HG03558 (cell line): ENCODE data around the gene RASGRP1.
A peak's percentile ranks its signal among the peaks of the same experiment; 100 is the strongest.
"Not testable (repeated sequence)": the region's sequence is repeated elsewhere in the genome, so short reads cannot be mapped to it uniquely, and the experiment has no call there.

ENCODE experiments used
- ATAC-seq: cut with Tn5 transposase; IDR thresholded peaks from one replicate; pipeline ENCODE4 v1.9.1; 2021; ENCODE audit warnings: moderate number of reproducible peaks; ENCODE audit not compliant: unreplicated experiment; ENCODE audit errors: extremely low read depth

Gene RASGRP1

DNA sequence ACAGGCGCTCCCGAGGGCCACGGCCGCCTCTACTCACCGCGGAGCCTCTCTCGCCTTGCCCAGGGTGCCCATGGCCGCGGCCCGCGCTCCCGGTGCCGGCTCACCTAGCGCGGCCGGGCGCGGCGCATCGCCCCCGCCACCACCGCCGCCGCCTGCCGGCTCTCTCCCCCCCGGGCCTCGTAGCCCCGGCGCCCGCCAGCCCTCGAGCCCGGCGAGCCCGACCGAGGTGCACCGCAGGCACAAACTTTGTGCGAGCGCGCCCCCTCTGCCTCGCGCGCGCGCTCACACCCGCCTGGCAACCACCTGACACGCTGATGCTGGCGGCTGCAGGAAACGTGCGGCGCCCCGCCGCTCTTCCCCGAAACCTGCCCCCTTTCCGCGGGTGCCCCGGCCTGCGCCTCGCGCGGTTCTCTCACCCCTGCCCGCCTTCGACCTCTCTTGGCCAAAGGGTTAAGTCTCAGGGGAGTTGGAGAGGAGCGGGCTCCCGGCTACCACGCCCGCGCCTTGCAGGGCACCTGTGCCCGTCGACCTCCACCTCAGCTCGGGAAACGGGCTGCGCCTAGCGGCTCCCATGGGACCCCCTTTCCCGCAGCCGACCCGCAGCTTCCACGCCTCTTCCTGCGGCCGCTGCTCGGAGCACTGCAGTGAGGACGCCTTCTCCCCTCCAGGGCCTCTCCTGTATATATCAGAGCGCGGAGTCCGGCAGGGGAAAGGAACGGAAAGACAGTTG is at the start of gene RASGRP1:
Gene RASGRP1, minus strand, starts transcription at position 258 of the 730 bp plus-strand sequence. Its CDS starts 186 bp downstream, at position 72.
- peak; percentile 44 for ATAC-seq

DNA sequence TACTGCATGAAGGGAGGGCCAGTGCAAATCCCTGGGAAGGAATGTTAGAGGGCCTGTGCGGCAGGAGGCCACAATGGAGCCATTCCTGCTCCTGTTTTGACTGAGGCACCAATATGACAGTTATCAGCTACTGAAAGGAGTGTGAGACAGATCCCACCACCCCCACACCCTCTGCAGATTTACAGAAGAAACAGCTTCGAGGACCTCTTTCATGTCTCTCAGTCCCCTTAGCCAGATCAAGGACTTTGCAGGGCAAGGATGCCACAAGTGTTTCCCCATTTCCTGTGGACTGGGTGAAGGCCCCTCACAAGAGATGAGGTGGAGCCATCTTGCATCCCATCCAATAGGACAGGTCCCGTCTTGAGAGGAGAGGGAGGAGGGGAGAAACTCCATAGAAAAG is 48.5 kb upstream of the RASGRP1 start:
- ATAC-seq = no peak

DNA sequence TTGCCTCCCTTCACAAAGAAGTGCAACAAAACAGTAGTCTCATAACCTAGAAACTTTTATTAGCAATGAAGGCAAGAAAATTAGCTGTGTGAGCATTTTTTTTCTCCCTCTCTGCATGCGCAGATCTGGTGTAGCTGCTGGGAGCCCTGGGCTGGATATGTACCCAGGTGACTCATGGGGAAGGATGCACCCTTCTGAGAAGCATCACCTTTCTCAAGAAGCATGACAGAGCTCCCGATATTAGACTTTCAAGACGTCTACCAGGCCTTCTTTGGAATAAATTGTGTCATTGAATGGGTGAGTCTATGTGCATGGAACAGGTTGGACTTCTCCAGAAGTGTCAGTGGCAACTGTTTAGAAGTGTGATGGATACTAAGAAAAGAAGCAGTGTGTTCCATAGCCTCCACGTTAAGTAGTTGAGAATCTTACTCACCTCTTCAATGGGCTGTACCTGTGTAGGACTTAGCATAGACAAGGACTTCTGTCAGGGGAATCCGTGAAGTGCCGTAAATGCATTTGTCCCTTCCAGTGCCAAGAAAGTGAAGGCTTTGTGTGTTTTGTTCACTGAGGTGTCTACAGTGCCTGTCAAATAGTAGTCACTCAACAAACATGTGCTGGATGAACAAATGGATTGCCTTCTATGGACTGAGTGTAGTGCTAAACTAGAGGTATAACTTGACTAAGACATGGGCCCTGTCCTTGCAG is 47.7 kb upstream of the RASGRP1 start:
- no peak for ATAC-seq

DNA sequence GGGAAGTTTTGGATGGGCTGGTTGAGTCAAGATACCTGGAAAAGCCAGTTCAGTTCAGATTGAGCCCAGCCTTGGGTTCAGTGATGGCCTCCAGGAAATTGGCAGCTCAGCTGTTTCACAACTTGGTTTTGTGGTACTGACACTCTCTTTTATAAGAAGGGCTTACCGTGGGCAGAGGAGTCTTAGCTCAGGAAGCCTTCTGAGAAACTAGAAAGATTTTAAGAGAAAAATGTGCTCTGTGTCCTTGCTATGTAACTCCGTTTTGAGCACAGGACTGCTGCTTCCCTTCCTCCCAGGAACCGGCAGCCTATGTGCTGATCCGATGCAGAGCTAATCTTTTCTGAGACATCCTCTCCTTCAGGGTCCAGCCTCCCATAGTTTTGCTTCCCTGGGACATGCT is 46.6 kb upstream of the RASGRP1 start:
- no peak for ATAC-seq

DNA sequence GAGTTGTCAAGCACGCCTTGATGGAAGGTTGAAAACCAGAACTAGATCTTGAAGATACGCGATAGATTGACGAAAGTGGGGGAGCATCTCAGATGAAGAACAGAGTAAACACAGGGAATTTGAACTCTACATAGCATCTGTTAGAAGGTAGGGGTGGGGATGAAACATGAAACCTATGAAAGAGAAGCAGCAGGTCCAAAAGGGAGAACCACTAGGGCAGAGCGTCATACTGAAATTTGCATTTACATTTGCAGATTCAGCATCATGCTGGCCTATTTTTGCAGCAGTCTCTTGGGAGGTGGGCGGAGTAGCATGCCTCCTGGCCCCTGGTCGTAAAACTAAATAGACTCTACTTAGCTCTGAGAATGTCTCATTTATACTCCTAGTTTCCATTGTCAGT is 46.1 kb upstream of the RASGRP1 start:
- ATAC-seq = no peak

DNA sequence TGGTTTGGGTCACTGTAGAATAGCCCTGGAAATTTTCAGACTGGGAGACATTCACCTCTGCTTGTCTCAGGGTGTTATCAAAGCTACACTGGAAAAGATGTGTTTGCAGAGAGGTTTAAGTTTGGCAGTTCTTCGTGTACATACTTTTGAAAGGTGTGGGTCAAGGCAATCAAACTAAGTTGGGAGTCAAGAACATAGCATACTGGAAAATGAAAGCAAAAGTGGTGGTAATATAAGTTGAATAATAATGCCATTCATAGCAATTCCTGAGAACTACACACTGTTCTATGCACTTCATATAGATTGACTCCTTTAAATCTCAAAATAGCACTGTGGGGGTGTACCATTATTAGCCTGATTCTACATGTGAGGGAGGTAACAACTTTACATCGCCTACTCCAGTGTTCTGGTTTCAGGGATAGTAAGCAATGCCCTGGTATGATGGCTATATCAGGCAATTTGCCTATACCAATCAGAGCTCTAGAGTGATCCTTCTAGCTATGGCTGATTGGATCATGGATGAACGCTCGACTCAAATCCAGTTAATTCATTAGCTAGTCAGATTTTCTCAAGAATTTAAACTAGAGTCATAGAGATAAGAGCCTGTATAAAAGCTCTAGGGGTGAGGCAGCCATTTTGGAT is 44.6 kb upstream of the RASGRP1 start:
- ATAC-seq = no peak

DNA sequence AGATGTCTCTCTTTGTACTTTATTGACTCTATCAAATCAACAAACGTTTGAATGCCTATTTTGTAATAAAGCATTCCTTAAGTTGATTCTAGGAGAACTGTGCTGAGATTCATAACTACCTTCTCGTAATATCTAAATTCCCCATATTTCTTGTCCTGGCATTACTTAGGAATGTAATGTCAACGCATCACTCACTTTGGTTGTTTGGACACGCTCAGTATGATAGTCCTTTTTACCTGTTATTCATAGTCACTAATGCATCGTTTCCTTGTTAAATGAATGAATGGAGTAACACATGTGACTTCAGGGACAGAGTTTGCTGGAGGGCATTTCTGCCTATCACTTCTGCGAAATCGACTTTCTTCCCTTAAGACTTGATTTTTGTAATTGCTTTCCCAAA is 44.1 kb upstream of the RASGRP1 start:
- no peak for ATAC-seq

DNA sequence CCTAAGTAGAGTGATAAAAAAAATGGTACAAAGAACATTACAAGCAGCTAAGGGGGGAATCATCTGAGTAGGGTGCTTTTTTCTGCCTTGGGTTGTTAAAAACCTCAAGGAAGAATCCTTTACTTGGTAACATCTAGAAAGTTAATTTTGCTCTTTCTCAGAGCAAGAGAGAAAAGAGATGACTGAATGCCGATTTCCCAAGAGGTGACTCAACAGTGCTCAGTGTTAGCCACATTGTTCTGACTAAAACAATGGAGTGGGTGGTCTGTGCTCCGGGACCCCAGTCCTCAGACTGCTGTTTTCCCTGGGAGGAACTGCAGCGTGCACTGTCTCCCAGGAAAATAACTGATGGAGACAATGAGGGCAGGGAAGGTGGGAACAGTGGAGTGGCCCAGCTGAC is 41.1 kb upstream of the RASGRP1 start:
- no peak for ATAC-seq

DNA sequence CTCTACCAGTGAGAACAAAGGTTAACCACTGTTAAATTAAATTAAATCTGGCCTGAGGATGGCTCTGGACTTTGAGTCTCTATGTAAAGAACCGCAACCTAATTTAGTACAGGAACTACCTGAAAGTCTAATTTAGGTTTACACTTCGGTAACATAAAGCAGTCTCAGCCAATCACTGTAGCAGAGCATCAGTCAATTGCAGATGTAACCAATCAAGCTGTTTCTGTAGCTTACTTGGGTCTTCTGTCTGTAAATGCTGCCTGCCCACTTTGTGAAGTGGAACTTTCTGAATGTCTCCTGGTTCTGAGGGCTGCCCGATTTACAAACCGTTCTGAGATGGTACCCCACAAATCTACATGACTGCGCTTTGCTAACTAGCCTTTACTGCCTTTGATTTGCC is 39.1 kb upstream of the RASGRP1 start:
- no peak for ATAC-seq

DNA sequence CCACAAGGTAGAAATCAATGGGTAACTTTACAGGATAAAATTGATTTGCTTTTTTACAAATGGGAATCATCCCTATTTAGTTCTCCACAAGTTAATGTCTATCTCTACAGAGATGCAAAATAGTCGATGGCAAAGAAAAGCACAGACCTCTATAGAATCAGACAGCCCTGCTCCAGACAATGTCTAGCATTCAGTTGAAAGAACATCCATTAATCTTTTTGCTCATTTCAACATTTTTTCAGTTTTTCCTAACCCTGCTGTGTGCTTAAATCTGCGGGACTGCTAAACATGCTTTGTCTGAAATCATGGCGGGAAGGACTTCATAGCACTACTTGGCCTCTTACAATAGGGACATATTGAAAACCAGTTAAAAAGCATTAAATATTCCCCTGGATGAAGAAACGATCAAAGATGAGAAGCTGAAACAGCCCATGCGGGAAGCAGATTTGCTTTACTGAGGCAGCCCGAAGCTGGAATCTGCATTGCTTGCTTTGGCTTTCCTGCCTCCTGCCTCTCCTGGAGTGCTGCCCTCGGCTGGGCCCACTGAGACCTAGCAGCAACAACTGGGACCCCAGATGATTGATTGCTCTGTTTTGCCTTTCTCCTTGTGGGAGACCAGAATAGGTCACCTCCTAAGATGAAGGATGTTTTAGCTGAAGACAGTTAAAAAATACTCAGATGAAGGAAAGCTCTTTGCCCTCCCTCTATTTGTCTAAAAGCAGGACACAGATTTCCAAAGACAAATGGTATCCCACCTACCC is 38.5 kb upstream of the RASGRP1 start:
- ATAC-seq = no peak

DNA sequence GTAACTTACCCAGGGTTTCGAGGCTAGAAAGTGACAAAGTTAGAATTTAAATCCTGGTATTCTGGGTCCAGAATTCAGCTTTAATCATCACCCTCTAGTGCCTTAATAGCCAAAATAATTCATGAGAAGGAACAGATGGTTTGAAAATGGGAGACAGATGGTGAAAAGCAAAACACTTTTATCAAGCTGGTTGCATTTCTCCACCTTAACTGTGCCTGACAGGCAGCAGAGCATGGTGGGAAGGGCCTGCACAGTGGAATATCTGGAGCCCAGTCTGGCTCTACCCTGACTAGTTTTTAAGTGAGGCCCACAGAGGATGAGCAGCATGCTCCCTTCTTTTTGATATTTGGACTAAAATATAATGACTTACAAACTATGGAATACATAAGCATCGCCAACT is 35.6 kb upstream of the RASGRP1 start:
- ATAC-seq = no peak

DNA sequence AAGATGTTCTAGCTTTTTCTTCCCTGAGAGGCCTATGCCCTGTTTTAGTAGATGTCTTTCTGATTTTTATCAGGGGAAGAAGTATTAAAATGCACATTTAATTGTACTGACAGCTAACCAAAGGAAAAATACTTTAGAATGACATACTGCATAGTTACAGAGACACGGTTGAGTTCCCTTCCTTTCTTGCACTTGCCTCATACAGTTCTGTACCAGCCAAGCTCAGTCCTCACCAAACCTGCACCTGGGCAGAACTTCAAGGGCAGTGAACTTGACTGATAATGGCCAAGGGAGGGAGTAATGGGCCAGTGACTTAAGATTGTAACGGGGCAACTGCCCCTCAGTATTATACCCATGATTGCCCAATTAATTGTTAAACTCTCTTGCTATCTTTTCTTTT is 34.1 kb upstream of the RASGRP1 start:
- ATAC-seq = no peak

DNA sequence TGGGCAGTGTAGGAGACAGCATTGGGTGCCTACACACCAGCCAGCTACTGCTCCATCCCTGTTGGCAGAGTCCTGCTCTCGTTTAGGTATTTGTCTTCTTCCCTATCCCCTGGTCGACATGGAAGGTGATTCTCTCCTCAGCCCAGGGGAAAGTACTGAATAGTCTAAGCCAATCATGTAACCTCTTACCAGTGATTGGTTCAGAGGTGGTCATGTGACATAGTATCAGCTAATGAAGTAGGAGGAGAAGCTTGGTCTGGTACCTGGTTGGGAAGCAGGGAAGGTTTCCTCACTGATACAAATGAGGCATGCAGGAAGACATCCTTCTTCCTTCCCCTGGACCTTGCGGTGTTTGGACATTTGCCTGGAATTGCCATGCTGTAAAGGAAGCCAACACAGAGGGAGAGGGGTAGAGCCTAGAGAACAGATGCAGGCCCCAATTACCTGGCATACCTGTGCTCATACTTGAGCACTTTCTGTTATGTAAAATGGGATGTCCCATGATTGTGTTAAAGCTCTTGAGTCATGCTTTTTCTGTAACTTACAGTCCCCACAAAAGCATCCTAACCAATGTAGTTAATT is 32.7 kb upstream of the RASGRP1 start:
- ATAC-seq = no peak

DNA sequence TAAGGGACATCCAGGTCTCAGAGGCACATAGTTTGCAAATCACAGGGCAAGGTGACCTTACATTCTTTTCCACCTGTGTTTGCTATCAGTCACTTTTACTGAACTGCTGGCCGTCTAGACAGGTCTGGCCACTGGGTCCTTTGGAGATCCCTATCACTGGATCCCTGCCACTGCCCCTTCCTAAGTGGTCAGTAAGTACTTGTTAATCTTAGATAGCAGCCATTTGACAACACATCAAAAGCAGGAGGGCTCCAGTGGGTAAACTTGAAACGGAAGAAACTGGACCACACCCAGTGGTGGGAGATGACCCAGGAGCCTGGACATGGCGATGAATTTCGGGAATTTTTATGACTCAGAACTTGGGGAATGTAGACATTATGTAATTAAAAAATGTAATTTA is 28.9 kb upstream of the RASGRP1 start:
- ATAC-seq = no peak

DNA sequence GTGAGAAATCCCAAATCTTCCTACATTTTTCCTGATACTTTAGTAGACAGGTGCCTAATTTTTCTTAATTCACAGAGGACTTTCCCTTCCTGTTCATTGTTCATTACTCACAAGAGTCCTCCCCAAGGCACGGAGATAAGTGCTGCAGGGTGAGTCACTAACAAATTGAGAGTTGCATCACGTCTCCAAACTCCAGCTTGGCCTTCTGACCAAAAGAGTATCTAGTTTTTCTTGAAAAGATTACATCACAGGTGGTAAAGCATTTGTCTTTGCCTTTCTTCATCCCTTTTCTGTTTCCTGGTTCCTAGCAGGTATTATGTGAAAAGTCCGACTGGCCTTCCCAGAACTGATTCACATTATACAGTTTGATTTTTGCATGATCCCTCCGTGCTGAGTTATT is 24.9 kb upstream of the RASGRP1 start:
- ATAC-seq = no peak

DNA sequence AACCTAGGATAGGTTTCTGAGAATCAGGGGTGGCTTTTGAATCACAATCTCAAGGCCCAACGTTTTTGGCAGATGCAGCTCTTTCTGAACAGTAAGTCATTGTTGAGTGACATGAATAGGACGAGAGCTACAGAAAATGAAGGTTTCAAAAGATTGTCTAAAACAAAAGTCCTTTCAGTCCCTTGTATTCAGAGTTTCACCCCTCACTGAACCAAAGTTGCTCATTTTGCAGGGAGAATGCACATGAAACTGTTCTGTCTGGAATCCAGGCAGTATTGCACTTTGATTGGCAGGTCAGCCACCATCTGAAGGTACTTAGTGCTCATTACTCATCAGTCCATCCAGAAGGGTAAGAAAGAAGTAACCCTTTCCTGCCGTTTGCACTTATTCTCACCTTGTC is 24.1 kb upstream of the RASGRP1 start:
- ATAC-seq = no peak

DNA sequence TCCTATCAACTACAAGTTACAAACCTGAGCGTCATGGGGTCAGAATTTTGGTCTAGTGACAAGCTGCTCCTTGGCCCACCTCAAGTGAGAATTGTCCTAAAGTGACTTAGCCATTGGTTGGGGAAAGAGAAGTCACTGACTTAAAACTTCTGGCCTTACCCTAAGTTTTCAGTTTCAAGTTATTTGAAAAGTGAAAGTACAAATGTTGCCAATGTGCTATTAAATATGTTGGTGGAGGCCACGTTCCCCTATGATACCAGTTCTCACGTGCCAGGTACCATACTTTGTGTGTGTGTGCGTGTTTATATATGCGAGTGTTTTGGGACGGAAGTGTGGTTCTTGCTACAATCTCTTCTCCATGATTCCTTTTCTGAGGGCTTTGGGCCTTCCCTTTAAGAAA is 22.6 kb upstream of the RASGRP1 start:
- no peak for ATAC-seq

DNA sequence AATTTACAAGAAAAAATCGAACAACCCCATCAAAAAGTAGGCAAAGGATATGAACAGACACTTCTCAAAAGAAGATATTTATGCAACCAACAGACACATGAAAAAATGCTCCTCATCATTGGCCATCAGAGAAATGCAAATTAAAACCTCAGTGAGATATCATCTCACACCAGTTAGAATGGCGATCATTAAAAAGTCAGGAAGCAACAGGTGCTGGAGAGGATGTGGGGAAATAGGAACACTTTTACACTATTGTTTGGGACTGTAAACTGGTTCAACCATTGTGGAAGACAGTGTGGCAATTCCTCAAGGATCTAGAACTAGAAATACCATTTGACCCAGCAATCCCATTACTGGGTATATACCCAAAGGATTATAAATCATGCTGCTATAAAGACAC is 21.4 kb upstream of the RASGRP1 start:
- not testable (repeated sequence) for ATAC-seq

DNA sequence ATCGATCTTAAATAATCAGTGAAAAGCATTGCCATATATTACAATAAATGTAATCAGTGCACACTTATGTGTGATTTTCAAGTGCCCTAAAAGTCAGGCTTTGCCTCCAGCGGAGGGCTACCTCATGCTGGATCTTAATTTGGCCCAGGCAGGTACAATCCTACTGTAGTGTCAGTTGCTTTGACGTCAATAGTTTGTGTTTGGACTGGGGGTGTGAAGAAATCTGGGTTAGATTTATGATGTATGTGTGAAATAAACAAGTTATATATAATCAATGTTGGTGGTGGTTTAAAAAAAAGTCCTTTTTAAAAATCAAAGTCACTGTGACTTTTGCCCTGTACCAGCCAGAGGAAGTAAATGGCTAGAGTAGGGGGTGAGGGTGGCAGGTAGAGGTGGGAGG is 14.0 kb upstream of the RASGRP1 start:
- ATAC-seq = no peak

DNA sequence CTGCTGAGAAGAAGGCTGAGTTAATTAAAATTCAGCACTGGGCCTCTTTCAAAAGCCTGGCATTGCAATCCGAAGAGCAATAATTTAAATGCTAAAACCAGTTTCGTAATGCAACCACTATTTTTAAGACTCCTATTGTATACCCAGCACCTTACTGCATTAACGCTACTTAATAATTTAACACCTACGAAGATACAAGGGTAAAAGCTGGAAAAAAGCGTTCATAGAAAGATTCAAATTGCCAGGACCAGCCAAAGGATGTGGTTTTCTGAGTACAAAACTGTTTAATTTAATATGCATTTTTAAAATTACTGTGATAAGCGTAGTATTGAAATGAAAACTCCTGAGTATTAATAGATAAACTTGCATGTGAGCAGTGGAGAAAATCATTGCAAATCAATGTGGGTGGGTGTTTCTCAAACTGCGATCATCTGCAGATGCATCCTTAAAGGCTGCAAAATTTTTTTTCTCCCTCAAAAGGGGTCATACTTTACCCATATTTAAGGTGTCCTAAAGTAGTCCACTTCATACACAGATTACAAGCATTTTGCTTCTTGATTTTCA is 12.9 kb upstream of the RASGRP1 start:
- no peak for ATAC-seq
